ENCODE results near the gene NXT1.

The NXT1 gene

GRCh38 chr20:23393996-23394775, 43.6 kb downstream of the NXT1 start:
- DNase-seq: no peak

DNA sequence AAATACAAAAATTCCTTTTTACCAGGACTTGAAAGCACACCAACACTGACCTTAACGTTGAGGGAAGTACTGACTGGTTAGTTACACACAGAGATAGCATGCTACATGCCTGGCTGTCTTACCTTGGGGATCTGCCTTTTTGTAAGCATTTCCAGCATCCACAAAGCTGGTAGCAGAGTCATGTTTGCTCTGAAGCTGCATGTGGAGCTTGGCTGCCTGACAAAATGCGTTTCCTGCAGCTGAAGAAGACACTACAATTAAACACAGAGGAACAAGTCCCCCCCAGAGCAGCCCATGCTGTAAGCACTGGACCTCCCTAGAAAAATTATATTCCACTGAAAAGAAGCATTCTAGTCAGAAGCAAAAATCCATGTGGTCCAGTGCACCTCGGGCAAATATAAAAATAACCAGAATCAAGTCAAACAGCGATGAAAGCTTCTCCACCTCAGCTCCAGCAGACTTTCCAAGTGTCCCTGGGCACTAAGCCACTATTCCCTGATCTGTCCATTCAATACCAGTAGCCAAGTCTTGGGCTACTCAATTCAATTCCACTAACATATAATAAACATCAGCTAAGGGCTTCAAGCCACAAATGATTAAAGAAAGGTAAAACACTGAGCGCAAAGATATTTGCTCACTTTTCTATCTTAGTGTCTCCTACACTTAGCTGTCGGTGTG, 46.5 kb downstream of the NXT1 start:
- DNase-seq: no peak

GRCh38 chr20:23397961-23398360, 47.4 kb downstream of the NXT1 start:
- DNase-seq: no peak

DNA sequence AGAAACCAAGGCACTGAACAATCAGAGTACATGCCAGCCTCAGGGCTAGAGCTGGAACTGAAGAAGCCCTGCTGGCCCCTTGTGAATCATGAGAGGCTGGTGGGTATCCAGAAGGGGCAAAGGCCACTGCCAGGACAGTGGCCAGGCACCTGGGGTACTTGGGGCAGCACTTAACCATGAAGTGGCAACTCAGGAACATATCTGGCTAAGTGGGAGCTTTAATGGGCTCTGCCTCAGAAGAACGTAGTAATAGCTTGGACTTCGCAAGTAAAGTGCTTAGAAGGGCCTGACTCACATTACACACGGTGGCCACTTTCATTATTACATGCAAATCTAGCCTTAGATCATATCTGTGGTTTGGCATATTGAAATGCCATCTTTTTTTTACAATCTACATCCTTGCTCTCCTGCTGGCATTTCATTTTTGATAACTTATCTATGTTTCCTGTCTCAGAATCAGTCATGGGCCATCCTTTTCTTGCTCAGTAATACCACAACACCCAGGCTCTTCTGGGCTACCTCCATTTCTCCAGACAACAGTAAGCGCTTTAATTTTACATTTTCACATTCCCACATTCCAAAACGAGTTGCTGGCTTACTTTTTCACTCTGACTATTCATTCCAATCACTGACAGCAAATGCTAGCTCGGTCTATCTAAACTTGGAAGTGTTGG, 49.1 kb downstream of the NXT1 start:
- no peak for DNase-seq

DNA sequence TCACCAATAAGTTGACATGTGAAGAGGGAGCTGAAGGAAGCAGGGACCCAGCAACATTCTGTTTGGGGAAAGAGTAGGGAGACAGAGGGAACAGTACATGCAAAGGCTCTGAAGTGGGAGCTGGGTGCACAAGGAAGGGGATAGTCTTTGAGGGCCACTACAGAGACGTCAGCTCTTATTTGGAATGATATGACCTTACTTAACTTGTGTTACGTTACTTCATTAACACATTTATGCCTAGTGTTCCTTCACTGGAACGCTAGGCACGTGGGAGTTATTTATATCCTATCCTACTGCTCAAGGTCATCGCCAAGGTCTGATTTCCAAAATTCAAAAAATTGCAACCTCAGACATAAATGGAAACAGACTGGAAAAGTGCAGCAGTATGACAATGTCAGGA, 50.5 kb downstream of the NXT1 start:
- DNase-seq: no peak

- no peak for DNase-seq
Observed at GRCh38 chr20:23403751-23404150, 53.2 kb downstream of the NXT1 start.

GRCh38 chr20:23404196-23404595, 53.6 kb downstream of the NXT1 start:
- DNase-seq: no peak
